HG03095 (cell line): ENCODE data around the gene GABBR2.
A peak's percentile ranks its signal among the peaks of the same experiment; 100 is the strongest.

ENCODE experiments used
- ATAC-seq: cut with Tn5 transposase; IDR thresholded peaks from one replicate; pipeline ENCODE4 v1.9.1; 2021; ENCODE audit warnings: moderate library complexity; ENCODE audit not compliant: unreplicated experiment

GABBR2 gene

DNA sequence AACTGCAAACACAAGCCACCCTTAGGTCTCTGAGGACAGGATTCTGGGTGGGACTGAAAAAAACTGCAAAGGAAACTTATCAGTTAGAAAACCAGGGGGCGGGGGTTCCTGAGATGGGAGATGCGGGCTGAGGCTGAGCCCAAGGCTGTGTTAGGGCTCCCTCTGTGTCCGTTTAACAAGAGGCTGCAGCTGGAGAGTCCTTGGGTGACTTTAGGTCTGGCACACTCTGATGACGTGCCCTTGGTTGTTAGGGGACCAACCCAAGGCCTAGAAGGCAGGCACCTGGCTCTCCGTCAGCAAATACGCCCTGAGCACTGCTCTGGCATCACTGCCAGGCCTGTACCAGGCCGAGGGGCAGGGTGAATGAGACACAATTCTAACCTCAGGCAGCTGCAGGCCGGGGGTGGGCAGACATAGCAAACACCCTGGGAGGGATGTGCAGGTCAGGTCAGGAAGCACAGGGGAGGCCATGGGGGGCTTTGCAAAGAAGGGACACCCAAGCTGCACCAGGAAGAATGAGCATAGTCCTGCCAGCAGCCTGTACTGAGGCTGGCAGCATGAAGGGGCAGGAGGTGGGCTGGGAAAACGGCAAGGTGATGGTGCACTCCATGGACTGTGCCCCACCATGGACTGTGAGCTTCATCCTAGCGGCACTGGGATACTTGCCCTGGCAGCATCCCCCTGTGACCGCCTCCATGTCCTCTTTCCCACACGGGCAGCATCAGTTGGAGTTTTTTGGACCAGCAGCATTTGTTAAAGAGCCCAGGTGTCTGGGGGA, 137.9 kb downstream of the GABBR2 start:
- no peak for ATAC-seq

GRCh38 chr9:98570055-98570454, 138.7 kb downstream of the GABBR2 start:
- ATAC-seq: no peak

- no peak for ATAC-seq
These were observed 139.2 kb downstream of the GABBR2 start for GRCh38 chr9:98569491-98569890.

DNA sequence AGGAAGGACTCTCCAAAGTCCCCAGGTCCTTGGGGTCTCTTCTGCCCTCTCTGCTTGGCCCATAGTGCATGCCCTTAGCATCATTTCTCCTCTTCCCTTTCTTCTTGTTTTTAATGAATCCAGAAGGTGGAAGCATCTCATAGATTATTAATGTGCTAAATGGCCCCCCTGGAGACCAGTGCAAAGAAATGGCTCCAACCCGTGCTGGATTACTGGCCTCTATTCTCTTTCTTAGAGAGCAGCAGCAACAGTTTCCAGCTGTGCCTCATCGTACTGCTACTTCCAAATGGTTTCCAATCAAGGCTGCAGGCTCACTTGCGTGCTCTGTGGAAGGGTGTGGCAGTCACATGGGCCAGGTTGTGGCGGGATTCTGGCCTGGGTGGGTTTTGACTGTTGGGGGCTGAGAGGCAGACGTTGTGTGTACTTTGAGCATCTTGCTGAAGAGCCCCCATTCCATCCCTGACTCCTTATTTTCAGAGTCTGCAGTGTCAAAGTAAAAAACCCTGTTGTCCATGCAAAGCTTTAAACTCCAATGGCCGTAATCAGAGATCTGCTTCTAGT, 139.7 kb downstream of the GABBR2 start:
- no peak for ATAC-seq

- ATAC-seq: no peak
These were observed 140.4 kb downstream of the GABBR2 start for GRCh38 chr9:98568234-98568908.

DNA sequence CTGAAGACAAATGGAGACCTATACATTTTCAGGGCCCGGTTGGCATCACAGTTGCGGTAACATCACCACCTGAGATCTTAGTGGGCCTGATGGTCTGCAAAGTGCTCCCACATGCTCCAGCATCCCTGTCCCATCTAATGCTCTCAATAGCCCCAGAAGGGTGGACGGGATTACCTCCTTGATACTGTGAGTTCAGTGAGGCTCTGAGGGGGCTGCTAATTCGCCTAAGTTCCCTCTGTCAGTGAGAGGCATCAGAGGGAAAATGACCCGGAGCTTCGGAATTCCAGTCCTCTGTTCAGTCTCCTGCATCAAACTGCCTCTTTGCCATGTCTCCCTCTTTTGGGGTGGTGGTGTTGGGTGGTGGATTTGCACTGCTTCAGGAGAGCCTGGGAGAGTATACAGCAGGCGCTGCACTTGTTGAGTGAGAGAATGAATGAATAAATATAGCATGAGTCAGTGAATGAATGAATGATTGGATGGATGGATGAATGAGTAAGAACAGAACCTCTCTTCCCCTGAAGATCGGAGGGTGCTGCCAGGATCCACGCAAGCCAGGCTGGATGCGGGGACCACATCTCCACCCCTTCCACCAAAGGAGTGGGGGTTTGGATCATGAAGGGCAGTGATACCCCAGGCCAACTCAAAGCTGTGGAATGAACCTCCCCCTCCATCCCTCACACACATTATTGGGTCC, 141.0 kb downstream of the GABBR2 start:
- no peak for ATAC-seq

GRCh38 chr9:98565152-98566135, 143.3 kb downstream of the GABBR2 start:
- no peak for ATAC-seq

GRCh38 chr9:98564714-98565113, 144.0 kb downstream of the GABBR2 start:
- no peak for ATAC-seq

DNA sequence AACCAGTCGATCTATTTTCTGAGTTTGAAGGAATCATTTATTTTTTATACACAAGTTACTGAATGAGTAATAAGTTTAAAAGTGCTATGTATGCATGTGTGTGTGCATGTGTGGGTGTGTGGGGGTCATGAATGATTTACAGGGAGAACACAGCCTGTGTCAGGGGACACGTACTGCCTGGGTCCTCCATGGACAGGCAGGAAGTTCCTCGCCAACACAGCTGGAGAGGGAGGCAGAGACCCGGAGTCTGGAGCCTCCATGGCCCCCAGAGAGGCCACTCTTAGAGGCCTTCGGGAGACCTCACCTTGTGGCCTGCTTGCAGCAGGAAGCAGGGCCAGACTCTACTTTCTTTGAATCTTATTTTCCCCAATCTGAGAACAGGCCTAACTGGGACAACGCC, 144.7 kb downstream of the GABBR2 start:
- no peak for ATAC-seq

GRCh38 chr9:98563212-98563907, 145.4 kb downstream of the GABBR2 start:
- no peak for ATAC-seq

DNA sequence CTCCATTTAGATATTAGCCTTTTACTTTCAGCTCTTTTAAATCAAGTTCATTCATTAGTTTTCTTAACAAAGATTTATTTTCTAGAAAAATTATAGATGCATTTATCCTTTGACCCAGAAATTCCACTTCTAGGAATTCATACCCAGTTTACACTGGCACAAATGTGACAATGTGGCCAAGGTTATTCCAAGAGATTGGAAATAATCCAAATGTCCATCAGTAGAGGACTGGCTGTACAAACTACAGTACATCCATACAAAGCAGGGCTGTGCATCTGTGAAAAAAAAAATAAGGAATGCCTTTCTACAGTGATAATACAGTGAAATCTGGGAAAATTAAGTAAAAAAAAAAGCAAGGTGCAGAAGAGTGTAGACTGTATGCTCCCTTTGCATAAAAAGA, 149.2 kb downstream of the GABBR2 start:
- no peak for ATAC-seq

DNA sequence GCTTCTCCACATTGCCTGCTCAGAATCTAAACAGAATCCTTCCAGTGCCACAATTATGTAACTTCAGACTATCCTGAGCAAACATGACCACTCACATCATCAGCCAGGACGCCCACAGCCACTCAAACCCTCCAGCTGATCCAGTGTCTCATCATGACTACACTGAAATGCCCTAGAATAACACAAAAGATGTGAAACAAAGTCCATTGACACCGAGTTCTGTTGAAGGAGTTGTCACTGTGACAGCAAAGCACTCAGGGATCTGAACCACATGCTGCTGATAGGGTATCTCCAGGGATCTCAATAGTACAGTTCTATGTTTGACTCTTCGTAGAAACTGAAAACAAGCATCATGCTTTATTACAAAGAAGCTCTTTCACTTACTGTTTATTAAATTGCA, 150.2 kb downstream of the GABBR2 start:
- ATAC-seq: peak; percentile 68

GRCh38 chr9:98556511-98556910, 152.2 kb downstream of the GABBR2 start:
- ATAC-seq: no peak

DNA sequence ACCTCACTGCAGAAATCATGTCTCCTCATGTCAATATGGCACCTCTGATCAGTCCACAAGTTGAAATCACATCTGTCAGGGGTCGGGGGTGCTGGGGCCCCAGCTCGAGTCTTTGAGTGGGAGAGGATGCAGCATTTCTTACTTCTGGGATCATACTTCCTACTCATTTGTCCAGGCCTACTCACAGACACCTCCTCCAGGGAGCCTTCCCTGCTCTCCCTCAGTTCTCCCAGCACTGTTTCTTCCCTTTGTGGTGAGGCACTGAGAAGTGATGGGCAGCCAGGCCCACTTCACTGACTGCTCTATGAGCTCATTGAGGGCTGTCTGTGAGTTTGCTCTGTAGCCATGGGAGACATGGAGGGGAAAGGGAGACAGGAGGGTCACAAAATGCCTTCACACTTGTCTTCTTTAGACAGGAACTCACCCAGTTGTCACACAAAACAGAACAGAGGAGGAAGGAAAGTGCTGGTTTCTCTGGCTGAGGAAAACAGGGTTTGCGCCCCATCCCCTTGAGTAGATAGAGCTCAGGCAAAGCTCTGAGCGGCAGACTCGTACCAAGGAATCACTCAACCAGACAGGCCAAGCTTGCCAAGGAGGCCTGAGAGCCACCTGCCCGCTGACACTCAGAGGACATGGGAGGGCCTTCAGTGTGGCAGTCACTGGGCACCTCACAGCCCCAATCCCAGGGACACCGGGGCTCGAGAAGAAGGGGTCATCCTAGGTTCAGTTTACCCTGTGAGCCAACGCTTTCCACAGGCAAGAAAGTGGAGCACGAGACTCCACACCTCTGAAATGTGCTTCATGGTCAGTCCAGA, 152.9 kb downstream of the GABBR2 start:
- ATAC-seq: no peak

- ATAC-seq: no peak
These were observed 154.0 kb downstream of the GABBR2 start for GRCh38 chr9:98554752-98555151.

- ATAC-seq: no peak
These were observed 156.4 kb downstream of the GABBR2 start for GRCh38 chr9:98552331-98552730.

DNA sequence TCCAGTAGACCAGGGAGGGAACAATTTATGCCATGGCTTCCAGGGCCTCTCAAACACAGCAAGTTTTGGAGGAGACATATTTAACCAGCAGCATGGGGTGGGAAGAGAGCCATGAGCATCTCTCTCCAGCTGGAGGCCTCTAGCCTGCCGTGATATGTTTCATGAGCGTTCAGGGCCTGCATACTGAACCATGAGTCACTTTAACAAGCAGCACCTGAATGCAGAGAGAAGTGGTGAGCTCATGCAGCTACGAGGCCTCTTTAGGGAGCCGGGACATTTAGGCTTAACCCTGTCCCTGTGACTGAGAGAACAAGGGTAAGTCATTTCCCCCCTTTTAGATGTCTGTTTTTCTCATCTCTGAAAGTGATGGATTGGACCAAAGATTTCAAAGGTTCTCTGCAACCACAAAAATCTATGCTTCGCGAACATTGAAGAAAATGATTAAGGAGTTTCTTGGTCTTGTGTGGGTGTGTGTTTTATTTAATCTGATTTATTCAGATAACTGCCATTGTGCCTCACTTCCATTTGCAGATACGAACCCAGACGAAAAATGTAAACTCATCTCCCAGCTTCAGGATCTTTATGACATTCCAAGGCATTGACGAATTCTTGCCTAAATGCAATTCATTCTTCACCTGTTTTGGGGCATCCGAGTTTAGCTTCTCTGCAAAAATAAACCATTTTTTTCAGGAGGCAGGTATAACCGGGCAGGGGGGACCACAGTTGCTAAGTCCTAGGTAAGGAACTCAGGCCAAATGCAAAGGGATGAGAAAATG, 157.0 kb downstream of the GABBR2 start:
- ATAC-seq: no peak

GRCh38 chr9:98550206-98550820, 158.4 kb downstream of the GABBR2 start:
- ATAC-seq: no peak
